EH (cell line): ENCODE measurements around the gene CIAO2A.

Source experiments
- DNase-seq: peaks from one replicate; pipeline ENCODE4 v3.0.0-alpha.2; 2015; ENCODE audit warnings: low read depth

CIAO2A gene

GRCh38 chr15:64044300-64045100 is 49.1 kb downstream of the CIAO2A start:
- DNase-seq = no peak

- no peak for DNase-seq
Observed at GRCh38 chr15:64038878-64039610, 54.6 kb downstream of the CIAO2A start.

GRCh38 chr15:64037966-64038365 is 55.7 kb downstream of the CIAO2A start:
- DNase-seq = no peak

- no peak for DNase-seq
Observed at GRCh38 chr15:64037116-64037515, 56.5 kb downstream of the CIAO2A start.

GRCh38 chr15:64035525-64035924 is 58.1 kb downstream of the CIAO2A start:
- DNase-seq = no peak

GRCh38 chr15:64034519-64034918 is 59.1 kb downstream of the CIAO2A start:
- DNase-seq = no peak

- no peak for DNase-seq
Observed at GRCh38 chr15:64032329-64032728, 61.3 kb downstream of the CIAO2A start.

- no peak for DNase-seq
Observed at GRCh38 chr15:64030123-64030522, 63.5 kb downstream of the CIAO2A start.

GRCh38 chr15:64029633-64030032 is 64.0 kb downstream of the CIAO2A start:
- DNase-seq = no peak

- DNase-seq = no peak
Observed at GRCh38 chr15:64029110-64029509, 64.5 kb downstream of the CIAO2A start.

- no peak for DNase-seq
Observed at GRCh38 chr15:64026591-64026990, 67.0 kb downstream of the CIAO2A start.

- peak; percentile 55 for DNase-seq
Observed at GRCh38 chr15:64024172-64025050, 69.2 kb downstream of the CIAO2A start.

- no peak for DNase-seq
Observed at GRCh38 chr15:64023220-64023619, 70.4 kb downstream of the CIAO2A start.

GRCh38 chr15:64022571-64022970 is 71.1 kb downstream of the CIAO2A start:
- no peak for DNase-seq
